PC-9 (cell line): Measurements from ENCODE around the gene FAAH. TPM values are rescaled to one million over a fixed set of nuclear protein-coding genes. Genes with fewer than 3 reads are reported as not detected.
"Not testable (repeated sequence)": the region's sequence is repeated elsewhere in the genome, so short reads cannot be mapped to it uniquely, and the experiment has no call there.

Experiments used
- BruUV-seq: library from RNA; stranded (reverse); fragments of 400-500 nt; replicated peaks from 2 replicates; lab custom pipeline; 2021; lab: Mats Ljungman, UMichigan
- CTCF ChIA-PET: fragments of 300-600 bp; sonication (Branson Sonifier 250); formaldehyde crosslinking; loops from one replicate; lab custom pipeline; 2022; ENCODE audit warnings: antibody characterized with exemption; lab: Charles Lee
- POLR2A ChIA-PET: fragments of 300-600 bp; sonication (Branson Sonifier 250); formaldehyde crosslinking; loops from one replicate; lab custom pipeline; 2022; ENCODE audit warnings: antibody characterized with exemption; ENCODE audit not compliant: unreplicated experiment; lab: Charles Lee
- DNase-seq, 2 experiments: peaks; one replicate each; pipeline versions ENCODE4 v3.0.0 to v3.0.0-alpha.2; 2015 to 2022; ENCODE audit warnings: mixed read lengths in 1 of 2
- H2AFZ ChIP-seq: fragments of 200-600 bp; sonication (generic); 2 replicates; pipeline ENCODE4 v1.8.1; 2017; ENCODE audit warnings: antibody characterized with exemption
- H3F3A ChIP-seq: fragments of 200-600 bp; sonication (generic); 2 replicates; pipeline ENCODE4 v1.8.1; 2017; ENCODE audit warnings: antibody characterized with exemption, mild to moderate bottlenecking, low read depth; ENCODE audit not compliant: insufficient read depth
- H3K27ac ChIP-seq: fragments of 200-600 bp; sonication (generic); 2 replicates; pipeline ENCODE4 v1.6.1; 2016; ENCODE audit warnings: mixed run types
- H3K27me3 ChIP-seq: fragments of 200-600 bp; sonication (generic); 2 replicates; pipeline ENCODE4 v1.6.1; 2016; ENCODE audit warnings: low read depth, mixed run types; ENCODE audit not compliant: insufficient read depth
- H3K36me3 ChIP-seq: fragments of 200-600 bp; sonication (generic); 2 replicates; pipeline ENCODE4 v1.6.1; 2016; ENCODE audit warnings: low read depth, mixed run types
- H3K4me1 ChIP-seq: fragments of 200-600 bp; sonication (generic); replicated peaks from 2 replicates; pipeline ENCODE4 v1.6.1; 2016; ENCODE audit warnings: mixed run types; ENCODE audit not compliant: insufficient read depth
- H3K4me2 ChIP-seq: fragments of 200-600 bp; sonication (generic); 2 replicates; pipeline ENCODE4 v1.6.1; 2017; ENCODE audit warnings: mixed run types
- H3K4me3 ChIP-seq: fragments of 200-600 bp; sonication (generic); 2 replicates; pipeline ENCODE4 v1.6.1; 2016; ENCODE audit warnings: mixed run types
- H3K79me2 ChIP-seq: fragments of 200-600 bp; sonication (generic); 2 replicates; pipeline ENCODE4 v1.6.1; 2017; ENCODE audit warnings: low read depth, mixed run types
- H3K9me2 ChIP-seq: fragments of 200-600 bp; sonication (generic); 2 replicates; pipeline ENCODE4 v1.8.1; 2017; ENCODE audit warnings: mild to moderate bottlenecking; ENCODE audit not compliant: insufficient read depth
- H3K9me3 ChIP-seq: fragments of 200-600 bp; sonication (generic); 2 replicates; pipeline ENCODE4 v1.8.1; 2016; ENCODE audit warnings: low read depth; ENCODE audit not compliant: insufficient read depth
- H4K20me1 ChIP-seq: fragments of 200-600 bp; sonication (generic); 2 replicates; pipeline ENCODE4 v1.8.1; 2017; ENCODE audit not compliant: insufficient read depth
- CTCF ChIP-seq: fragments of 200-600 bp; sonication (generic); conservative IDR thresholded peaks from 2 replicates; pipeline ENCODE4 v1.6.1; 2017; ENCODE audit warnings: mixed run types, antibody characterized with exemption, mild to moderate bottlenecking, moderate library complexity
- EZH2 ChIP-seq: fragments of 200-600 bp; sonication (generic); IDR thresholded peaks from 2 replicates; pipeline ENCODE4 v1.8.0; 2017; ENCODE audit warnings: antibody characterized with exemption, low read depth
- intact Hi-C: fragments of 100-400 bp; cut with micrococcal nuclease; formaldehyde crosslinking; loops from one replicate; pipeline ENCODE4 v1.10.0; 2022; ENCODE audit not compliant: unreplicated experiment
- total RNA-seq: library from RNA; stranded (reverse); gene quantifications from 2 replicates; pipeline ENCODE4 v1.2.3, GENCODE V29; 2021

The FAAH gene
- total RNA-seq, 1 experiment from 2014 or later: 19.1 TPM

DNA sequence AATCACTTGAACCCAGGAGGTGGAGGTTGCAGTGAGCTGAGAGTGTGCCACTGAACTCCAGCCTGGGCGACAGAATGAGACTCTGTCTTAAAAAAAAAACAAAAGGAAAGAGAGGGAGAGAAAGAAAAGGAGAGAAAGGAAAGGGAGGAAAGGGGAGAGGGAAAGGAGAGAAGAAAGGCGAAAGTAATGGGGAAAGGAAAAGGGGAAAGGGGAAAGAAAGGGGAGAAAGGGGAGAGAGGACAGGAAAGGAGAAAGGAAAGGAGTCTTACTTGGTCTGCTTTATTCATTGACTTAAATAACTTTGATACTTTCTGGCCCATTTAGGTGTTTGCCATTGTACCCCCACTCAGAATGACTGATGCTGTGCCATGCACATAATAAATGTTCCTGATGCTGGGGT, 41.8 kb upstream of the FAAH start:
- no peak overlapping the region for H3K4me2 ChIP-seq
- peaks cover 5% of the 10 kb centered on the region for H3F3A ChIP-seq
- no peaks in the 10 kb centered on the region for H3K9me2 ChIP-seq
- no peak overlapping the region for H3K27ac ChIP-seq
- no peak overlapping the region for H3K4me3 ChIP-seq
- TF ChIP-seq EZH2 (no peak), CTCF (no peak)
- ChIA-PET POLR2A (no interaction called here), CTCF (interaction anchor here (0.6 to 1.4 kb wide), 2 partner anchors 19 to 54 kb away, joined by 15 to 17 read pairs; no protein-coding TSS in a partner anchor)
- no peak for DNase-seq
- H3K27me3 ChIP-seq: no peaks in the 10 kb centered on the region
- H3K36me3 ChIP-seq: peaks cover 40% of the 10 kb centered on the region
- BruUV-seq: no TSS peak
- no peaks in the 10 kb centered on the region; the same call in 1 of the 2 replicates for H4K20me1 ChIP-seq
- intact Hi-C loops: no loop called here
- 0 out of 2 replicates have a peak, but pooled peaks cover 4% of the 10 kb centered on the region for H3K4me1 ChIP-seq
- H3K79me2 ChIP-seq: no peaks in the 10 kb centered on the region
- H2AFZ ChIP-seq: no peak overlapping the region
- no peaks in the 10 kb centered on the region for H3K9me3 ChIP-seq

GRCh38 chr1:46355920-46356319, 38.2 kb upstream of the FAAH start:
- CTCF ChIA-PET, H3K27ac ChIP-seq, H3K4me3 ChIP-seq, H3K27me3 ChIP-seq, H4K20me1 ChIP-seq, DNase-seq, H3K9me3 ChIP-seq, H3K9me2 ChIP-seq, intact Hi-C loops, H3F3A ChIP-seq, H3K79me2 ChIP-seq, H2AFZ ChIP-seq, H3K4me1 ChIP-seq, BruUV-seq, H3K4me2 ChIP-seq, POLR2A ChIA-PET: not testable (repeated sequence)
- peaks cover 22% of the 10 kb centered on the region for H3K36me3 ChIP-seq

DNA sequence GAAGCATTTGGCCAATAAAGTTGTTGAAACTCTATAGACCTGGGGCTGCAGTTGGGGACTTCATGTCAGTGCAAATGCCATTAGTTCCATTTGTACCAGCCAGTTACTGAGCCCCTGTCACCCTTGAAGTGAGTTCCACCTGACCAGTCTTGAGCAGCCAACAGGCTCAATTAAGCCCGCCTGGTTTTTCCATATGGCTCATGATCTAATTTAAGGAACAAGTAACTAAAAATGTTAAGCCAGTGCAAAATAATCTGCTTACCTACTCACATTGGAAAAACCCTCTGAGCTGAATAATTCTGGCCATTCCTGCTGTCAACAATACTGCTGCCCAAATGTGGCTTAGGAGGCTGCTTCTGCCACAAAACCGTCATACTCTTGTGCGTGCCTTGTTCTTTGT, 32.0 kb upstream of the FAAH start:
- no peaks in the 10 kb centered on the region for H3K4me1 ChIP-seq
- intact Hi-C loops: no loop called here
- DNase-seq: no peak
- no peaks in the 10 kb centered on the region for H3K27me3 ChIP-seq
- no peak overlapping the region for H3K4me2 ChIP-seq
- ChIA-PET POLR2A (no interaction called here), CTCF (interaction anchor here (0.6 kb wide), 1 partner anchor 88 kb away, joined by 3 read pairs; no protein-coding TSS in a partner anchor)
- peaks cover 3% of the 10 kb centered on the region; the same call in 1 of the 2 replicates for H3F3A ChIP-seq
- TF ChIP-seq CTCF (no peak), EZH2 (no peak)
- no peak overlapping the region for H3K4me3 ChIP-seq
- H2AFZ ChIP-seq: no peak overlapping the region
- H3K9me3 ChIP-seq: no peaks in the 10 kb centered on the region
- H3K79me2 ChIP-seq: no peaks in the 10 kb centered on the region
- H3K9me2 ChIP-seq: no peaks in the 10 kb centered on the region
- H3K36me3 ChIP-seq: peaks cover 7% of the 10 kb centered on the region; the same call in 1 of the 2 replicates
- no TSS peak for BruUV-seq
- H3K27ac ChIP-seq: no peak overlapping the region
- H4K20me1 ChIP-seq: no peaks in the 10 kb centered on the region; the same call in none of the 2 replicates

DNA sequence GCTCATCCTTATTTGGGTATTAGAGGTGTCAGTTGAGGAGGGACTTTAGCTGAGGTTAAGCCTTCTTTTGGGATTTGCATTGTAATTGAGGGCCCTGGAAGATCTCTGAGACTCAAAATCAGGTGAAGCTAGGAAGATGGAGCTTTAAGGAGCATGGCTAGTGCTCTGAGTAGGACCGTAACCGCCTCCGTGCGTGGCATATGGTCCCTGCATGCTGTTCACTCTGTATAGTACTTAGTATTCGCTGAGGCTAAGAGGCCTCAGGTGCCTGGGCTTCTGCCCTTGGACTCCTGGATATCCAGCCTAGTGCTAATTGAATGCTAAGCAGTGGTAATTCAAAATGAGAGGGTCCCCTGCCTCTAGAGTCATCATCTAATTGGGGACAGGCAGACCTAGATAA, 31.0 kb upstream of the FAAH start:
- no peaks in the 10 kb centered on the region; the same call in none of the 2 replicates for H4K20me1 ChIP-seq
- H3K9me2 ChIP-seq: no peaks in the 10 kb centered on the region
- no peak overlapping the region for H3K27ac ChIP-seq
- no peaks in the 10 kb centered on the region for H3K79me2 ChIP-seq
- TF ChIP-seq CTCF (no peak), EZH2 (no peak)
- ChIA-PET POLR2A (no interaction called here), CTCF (interaction anchor here (0.7 kb wide), 1 partner anchor 63 kb away, joined by 3 read pairs; no protein-coding TSS in a partner anchor)
- no peaks in the 10 kb centered on the region for H3K4me1 ChIP-seq
- intact Hi-C loops: no loop called here
- H2AFZ ChIP-seq: no peak overlapping the region
- H3K4me2 ChIP-seq: no peak overlapping the region
- no peaks in the 10 kb centered on the region for H3K9me3 ChIP-seq
- no peak overlapping the region for H3K4me3 ChIP-seq
- H3K27me3 ChIP-seq: no peaks in the 10 kb centered on the region
- H3K36me3 ChIP-seq: peaks cover 7% of the 10 kb centered on the region; the same call in 1 of the 2 replicates
- DNase-seq: no peak
- peaks cover 3% of the 10 kb centered on the region; the same call in 1 of the 2 replicates for H3F3A ChIP-seq
- BruUV-seq: no TSS peak
